ENCODE results near the gene CRELD1.

The CRELD1 gene

DNA sequence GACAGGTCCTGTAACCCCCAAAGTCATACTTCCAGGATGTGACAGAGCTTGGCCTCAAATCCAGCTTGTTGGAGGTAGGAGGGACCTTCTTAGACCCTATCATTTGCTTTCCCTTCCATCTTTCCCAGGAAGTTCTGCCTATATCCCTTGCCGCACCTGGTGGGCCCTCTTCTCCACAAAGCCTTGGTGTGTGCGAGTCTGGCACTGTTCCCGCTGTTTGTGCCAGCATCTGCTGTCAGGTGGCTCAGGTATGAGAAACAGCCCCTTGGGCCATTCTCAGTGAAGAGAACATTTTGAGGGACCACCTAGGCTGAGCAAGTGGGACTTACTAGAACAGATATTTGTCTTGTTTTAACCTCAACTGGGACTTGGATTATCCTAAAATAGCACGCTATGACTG, 29.7 kb upstream of the CRELD1 start:
- no peak for FAIRE-seq

DNA sequence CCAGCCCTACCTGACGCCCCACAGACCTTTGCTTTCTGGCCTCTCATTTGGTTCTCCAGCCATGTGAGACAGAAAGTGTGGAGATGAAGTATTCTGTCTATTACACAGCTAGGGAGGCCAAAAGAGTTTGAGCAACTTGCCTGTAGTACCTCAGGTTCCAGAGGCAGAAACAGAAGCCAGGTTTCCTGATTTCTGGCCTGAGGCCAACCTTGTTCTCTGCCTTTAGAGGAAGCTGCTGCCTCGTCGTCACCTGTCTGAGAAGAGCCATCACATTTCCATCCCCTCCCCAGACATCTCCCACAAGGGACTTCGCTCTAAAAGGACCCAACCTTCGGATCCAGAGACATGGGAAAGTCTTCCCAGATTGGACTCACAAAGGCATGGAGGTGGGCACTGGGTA, 27.2 kb upstream of the CRELD1 start:
- FAIRE-seq: no peak

DNA sequence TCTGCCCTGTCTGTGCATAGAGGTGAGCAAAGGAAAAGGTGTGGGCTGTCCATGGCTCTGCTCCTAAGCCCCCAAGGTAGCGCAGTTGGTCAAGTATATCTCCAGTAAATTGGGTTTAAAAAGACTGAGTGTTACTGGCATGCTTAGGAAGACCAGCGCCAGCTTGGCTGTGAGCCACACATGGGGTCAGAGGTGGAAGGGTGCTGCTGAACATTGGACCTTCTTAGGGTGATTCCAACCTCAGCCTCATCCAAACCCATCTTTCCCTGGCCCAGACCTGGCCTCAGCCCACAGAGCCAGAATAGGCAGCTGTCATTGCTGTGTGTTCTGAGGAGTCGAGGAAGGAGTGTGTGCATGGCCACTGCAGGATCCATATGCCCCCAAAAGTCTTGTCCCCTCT, 25.3 kb upstream of the CRELD1 start:
- no peak for FAIRE-seq

DNA sequence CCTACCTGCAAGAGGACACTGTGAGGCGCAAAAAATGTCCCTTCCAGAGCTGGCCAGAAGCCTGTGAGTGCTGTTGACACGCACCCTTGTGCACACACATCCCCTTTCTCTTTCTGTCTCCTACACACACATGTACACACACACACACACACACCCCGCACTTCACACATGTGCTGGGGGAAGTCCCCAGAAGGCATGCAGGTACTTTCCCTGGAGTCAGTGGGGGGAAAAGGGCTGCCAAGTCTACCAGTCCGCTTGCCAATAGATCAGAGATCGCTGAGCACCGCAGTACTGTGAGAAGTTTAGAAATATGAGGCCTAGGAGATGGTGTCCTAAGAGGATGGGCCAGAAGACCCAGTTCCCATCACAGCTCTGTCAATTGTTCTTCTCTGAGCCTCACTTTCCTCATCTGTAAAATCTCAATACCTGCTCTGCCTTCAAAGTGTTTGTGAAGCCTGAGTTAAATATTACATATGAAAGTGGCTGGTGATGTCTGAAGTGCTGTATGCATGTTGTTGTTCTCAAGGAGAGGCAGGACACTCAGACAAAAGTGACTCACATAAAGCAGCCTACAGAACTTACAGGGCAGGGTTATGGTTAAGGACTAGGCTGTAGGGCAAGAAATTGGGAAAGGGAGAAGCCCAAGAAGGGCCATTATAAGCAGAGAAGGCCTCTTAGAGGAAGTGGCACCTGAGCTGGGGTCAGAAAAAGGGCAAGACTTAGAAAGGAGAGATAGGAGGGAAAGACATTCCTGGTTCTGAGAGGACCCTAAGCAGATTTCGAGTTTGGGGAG, 24.2 kb upstream of the CRELD1 start:
- no peak for FAIRE-seq

GRCh38 chr3:9911863-9912262, 21.8 kb upstream of the CRELD1 start:
- no peak for FAIRE-seq

GRCh38 chr3:9912294-9912935, 21.2 kb upstream of the CRELD1 start:
- FAIRE-seq: no peak

DNA sequence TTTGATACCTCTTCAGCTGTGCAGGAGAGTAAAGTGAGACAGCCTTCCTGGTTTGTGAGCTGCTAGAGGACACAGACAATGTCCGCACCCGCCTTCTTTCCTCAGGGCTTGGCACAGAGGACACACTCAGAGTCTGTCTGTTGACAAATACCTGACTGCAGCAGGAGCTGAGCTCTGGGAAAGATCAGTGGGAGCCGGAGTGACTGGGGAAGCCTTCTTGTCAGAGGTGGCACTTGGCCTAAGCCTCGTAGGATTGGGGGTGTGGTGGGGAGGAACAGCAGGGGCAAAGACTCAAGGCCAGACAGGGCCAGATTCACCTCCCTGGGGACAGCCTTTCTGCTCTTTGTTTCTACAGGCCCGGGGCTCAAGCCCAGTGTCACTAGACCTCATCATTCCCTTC, 20.0 kb upstream of the CRELD1 start:
- no peak for FAIRE-seq

DNA sequence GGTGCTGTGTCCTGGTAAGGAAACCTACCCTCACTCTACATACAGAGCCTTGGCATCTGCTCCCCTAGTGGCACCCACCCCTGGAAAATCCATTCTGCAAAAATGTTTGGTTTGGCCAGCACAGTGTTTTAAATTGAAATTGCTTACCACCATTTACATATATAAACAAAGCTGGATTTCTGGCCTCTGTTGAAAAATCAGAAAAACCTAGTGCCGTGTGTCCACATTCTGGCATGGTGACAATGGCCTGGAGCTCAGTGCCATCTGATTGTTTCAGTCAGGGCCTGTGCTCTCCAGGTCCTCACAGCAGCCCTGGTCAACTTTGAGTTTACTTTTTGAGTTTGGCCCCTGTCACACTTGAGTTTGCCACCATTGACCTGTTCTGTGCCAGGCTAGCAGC, 19.6 kb upstream of the CRELD1 start:
- FAIRE-seq: no peak

- no peak for FAIRE-seq
Observed at GRCh38 chr3:9914559-9915253, 18.9 kb upstream of the CRELD1 start.

DNA sequence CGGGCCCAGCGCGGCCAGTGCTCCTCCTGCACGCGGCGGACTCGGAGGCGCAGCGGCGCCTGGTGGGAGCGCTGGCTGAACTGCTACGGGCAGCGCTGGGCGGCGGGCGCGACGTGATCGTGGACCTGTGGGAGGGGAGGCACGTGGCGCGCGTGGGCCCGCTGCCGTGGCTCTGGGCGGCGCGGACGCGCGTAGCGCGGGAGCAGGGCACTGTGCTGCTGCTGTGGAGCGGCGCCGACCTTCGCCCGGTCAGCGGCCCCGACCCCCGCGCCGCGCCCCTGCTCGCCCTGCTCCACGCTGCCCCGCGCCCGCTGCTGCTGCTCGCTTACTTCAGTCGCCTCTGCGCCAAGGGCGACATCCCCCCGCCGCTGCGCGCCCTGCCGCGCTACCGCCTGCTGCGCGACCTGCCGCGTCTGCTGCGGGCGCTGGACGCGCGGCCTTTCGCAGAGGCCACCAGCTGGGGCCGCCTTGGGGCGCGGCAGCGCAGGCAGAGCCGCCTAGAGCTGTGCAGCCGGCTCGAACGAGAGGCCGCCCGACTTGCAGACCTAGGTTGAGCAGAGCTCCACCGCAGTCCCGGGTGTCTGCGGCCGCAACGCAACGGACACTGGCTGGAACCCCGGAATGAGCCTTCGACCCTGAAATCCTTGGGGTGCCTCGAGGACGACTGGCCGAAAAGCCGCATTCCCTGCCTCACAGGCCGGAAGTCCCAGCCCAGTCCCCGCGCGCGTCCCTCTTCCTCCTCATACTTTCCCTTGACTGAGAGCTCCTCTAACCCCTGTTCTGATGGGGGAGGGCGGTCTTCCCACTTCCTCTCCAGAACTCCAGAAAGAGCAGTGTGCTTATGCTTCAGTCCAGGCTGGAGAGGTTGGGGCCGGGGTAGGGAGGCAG, 18.1 kb upstream of the CRELD1 start:
- no peak for FAIRE-seq

- no peak for FAIRE-seq
Observed at GRCh38 chr3:9916346-9916733, 17.3 kb upstream of the CRELD1 start.

GRCh38 chr3:9916734-9917680, 16.6 kb upstream of the CRELD1 start, which contains the start of gene IL17RC:
TSS of gene IL17RC (plus strand) at chr3:9917098. CDS start at chr3:9917316, 218 bp downstream.
- FAIRE-seq: peak; percentile 66

GRCh38 chr3:9917820-9918219, 15.8 kb upstream of the CRELD1 start:
- FAIRE-seq: no peak

- no peak for FAIRE-seq
Observed at GRCh38 chr3:9918261-9919038, 15.2 kb upstream of the CRELD1 start.

DNA sequence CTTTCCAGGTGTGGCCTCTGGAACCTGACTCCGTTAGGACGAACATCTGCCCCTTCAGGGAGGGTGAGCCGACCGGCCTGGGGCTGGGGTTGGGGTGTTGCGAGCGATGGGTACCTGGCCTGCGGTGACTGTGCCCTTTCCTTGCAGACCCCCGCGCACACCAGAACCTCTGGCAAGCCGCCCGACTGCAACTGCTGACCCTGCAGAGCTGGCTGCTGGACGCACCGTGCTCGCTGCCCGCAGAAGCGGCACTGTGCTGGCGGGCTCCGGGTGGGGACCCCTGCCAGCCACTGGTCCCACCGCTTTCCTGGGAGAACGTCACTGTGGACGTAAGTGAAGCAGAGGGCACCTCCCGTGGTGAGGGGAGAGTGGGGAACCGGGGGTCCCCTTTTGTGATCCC, 5.5 kb upstream of the CRELD1 start:
- FAIRE-seq: no peak

- FAIRE-seq: no peak
Observed at GRCh38 chr3:9930804-9931418, 2.7 kb upstream of the CRELD1 start.

DNA sequence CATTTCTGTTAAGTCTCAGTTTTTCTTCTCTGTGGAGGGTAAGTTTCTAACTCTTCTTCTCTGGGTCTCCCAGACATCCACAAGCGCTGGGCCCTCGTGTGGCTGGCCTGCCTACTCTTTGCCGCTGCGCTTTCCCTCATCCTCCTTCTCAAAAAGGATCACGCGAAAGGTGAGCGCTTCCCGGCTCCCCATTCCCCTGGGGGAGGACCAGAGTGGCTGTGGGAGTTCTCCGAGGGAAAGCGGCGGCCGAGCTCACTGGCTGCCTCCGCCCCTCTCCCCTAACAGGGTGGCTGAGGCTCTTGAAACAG, 1.1 kb upstream of the CRELD1 start:
- no peak for FAIRE-seq

DNA sequence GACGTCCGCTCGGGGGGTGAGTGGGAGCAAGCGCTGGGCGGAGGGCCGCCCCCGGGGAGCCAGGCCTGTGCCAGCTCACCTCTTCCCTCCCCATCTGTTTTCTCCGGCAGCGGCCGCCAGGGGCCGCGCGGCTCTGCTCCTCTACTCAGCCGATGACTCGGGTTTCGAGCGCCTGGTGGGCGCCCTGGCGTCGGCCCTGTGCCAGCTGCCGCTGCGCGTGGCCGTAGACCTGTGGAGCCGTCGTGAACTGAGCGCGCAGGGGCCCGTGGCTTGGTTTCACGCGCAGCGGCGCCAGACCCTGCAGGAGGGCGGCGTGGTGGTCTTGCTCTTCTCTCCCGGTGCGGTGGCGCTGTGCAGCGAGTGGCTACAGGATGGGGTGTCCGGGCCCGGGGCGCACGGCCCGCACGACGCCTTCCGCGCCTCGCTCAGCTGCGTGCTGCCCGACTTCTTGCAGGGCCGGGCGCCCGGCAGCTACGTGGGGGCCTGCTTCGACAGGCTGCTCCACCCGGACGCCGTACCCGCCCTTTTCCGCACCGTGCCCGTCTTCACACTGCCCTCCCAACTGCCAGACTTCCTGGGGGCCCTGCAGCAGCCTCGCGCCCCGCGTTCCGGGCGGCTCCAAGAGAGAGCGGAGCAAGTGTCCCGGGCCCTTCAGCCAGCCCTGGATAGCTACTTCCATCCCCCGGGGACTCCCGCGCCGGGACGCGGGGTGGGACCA, 632 bp upstream of the CRELD1 start:
- no peak for FAIRE-seq

DNA sequence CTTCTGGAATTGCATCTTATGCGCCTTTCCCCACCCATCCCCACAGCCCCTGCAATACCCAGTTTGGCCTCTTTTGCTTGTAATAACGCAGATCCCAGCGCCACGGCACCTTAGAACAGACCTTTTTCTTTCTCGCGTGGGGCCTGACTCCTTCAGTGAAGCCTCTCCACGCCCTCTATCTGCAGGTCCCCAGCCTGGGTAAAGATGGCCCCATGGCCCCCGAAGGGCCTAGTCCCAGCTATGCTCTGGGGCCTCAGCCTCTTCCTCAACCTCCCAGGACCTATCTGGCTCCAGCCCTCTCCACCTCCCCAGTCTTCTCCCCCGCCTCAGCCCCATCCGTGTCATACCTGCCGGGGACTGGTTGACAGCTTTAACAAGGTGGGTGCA, 594 bp downstream of the CRELD1 start:
- no peak for FAIRE-seq

DNA sequence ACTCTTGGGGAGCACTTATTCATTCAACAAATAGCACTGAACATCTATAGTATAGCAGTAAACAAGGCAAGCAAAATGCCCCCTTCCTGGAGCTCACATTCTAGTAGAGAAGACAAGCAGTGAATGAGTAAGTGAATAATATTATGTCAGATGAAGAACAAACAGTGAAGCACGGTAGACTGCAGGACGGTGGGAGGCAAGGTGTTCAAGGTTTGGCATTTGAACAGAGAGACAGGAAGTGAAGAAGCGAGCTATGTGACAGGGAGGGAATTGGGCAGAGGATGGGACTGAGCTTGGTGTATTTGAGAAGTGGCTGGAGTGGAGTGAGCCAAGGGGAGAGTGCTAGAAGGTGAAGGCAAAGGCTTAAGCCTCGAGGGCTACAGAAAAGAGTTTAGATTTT, 1.4 kb downstream of the CRELD1 start:
- FAIRE-seq: no peak
